Measurements from ENCODE around the gene ADCY7. TPM values are rescaled to one million over a fixed set of nuclear protein-coding genes. Genes with fewer than 3 reads are reported as not detected.
"Not testable (repeated sequence)": the region's sequence is repeated elsewhere in the genome, so short reads cannot be mapped to it uniquely, and the experiment has no call there.

Gene ADCY7
- total and polyA plus RNA-seq, 9 of the 15 experiments (the other 6 are each of a cell fraction or from before 2014, with no cell fraction given): 2.3 to 108 (median 28.6) TPM

- no peak for TF ChIP-seq CHD7 (IDR thresholded peaks at IDR 0.05; ENCODE audit: low read depth, low read length)
Observed at GRCh38 chr16:50340578-50340977, 74.2 kb downstream of the ADCY7 start (continued).

- H3K27me3 ChIP-seq (ENCODE audit: control insufficient read depth in 2 of 2, insufficient read depth in 2 of 2, low read length in 2 of 2); H3K79me2 ChIP-seq (ENCODE audit: control insufficient read depth, insufficient read depth, low read length); H3K4me3 ChIP-seq; H2AFZ ChIP-seq (ENCODE audit: low read depth, low read length); DNase-seq (ENCODE audit: extremely low read depth in 1 of 4, low spot score in 3 of 4); H3K27ac ChIP-seq (ENCODE audit: extremely low read depth, low read depth, low read length); H3K9me1 ChIP-seq (ENCODE audit: control insufficient read depth, insufficient read depth, low read length); ATAC-seq; CTCF ChIA-PET (ENCODE audit: low intra/inter-chr PET ratio); H3K4me1 ChIP-seq (replicated peaks in 1 of 2; ENCODE audit: control insufficient read depth in 2 of 2, insufficient read depth in 2 of 2, low read length in 2 of 2); POLR2A ChIA-PET; H3K9ac ChIP-seq (ENCODE audit: insufficient read depth in 1 of 2, low read depth in 2 of 2, low read length in 2 of 2); FAIRE-seq; H3K4me2 ChIP-seq (ENCODE audit: insufficient read depth, low read length); intact Hi-C loops (cut with micrococcal nuclease); BruUV-seq (replicated peaks); in situ Hi-C loops (cut with MboI); H4K20me1 ChIP-seq (replicated peaks; ENCODE audit: control insufficient read depth, insufficient read depth, low read length); H3K9me3 ChIP-seq (replicated peaks; ENCODE audit: control insufficient read depth, insufficient read depth, low read depth, low read length): not testable (repeated sequence)
- peaks cover 49% of the 10 kb centered on the region for H3K36me3 ChIP-seq (ENCODE audit: control insufficient read depth, insufficient read depth, low read length)
- 83% methylated on average over 8 of the region's 8 CpGs for WGBS (ENCODE audit: insufficient coverage, low coverage, missing lambda C conversion rate)
Observed at GRCh38 chr16:50343566-50343965, 77.2 kb downstream of the ADCY7 start.
